ENCODE data around the gene MTHFD1L.

GRCh38 chr6:151147118-151147832 is 281.8 kb downstream of the MTHFD1L start:
- TF ChIP-seq CTCF (IDR thresholded peaks at IDR 0.05) (no peak), POLR2AphosphoS5 (IDR thresholded peaks at IDR 0.05) (no peak), EP300 (IDR thresholded peaks at IDR 0.05) (no peak), POLR2A (IDR thresholded peaks at IDR 0.05) (no peak)

All from stomach (tissue), 4 donors.